Activated T-cell treated with anti-CD3 and anti-CD28 coated beads for 4 hours (primary cell): ENCODE results near the gene ERGIC1.

Experiments used
- DNase-seq: peaks from one replicate; pipeline ENCODE4 v3.0.0-alpha.2; 2020

The ERGIC1 gene

DNA sequence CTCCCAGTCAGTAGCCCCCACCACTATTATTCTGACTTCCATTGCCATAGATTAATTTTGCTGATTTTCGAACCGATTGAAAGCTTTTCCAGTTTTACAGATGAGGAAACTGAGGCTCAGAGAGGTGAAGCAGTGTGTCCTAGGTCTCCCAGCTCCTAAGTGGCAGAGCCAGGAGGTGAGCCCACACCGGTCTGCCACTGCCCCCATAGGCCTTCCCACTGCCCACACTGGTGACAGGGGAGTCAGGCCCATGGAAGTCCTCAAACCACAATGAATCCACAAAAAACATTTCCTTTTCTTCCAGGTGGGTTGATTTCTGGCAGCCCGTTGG is 70.2 kb downstream of the ERGIC1 start:
- DNase-seq = no peak

DNA sequence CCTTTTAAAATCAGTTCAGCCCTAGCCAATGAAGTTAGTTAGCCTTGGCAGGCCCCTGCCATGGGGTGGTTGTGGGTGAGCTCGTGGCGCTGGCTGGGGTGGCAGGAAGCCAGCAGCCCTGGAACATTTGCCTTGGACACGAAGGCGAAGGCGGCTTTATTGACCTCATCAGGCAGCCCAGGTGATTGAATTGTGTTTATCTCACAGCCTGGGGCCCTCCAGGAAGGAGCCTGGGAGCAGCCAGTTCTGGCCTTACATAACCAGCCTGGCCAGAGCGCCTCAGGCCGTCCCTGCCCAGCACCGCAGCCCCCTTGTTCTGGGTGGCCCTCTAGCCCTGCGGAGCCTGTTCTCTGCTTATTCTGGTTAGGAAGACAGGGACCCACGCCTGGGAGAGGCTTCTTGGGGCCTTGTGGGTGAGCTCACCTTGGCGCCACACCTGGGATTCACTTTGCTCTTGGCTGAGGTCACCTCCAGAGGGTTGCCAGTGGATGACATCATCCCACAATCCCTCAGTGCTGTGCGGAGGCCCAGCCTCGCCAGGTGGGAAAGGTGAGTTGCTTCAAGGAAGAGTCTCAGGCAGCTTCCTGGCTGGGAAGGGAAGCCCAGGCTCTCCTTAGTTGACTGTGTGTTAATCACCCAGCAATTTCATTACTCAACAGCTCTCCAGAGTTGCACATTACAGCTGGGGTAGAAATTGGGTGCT is 70.7 kb downstream of the ERGIC1 start:
- no peak for DNase-seq

DNA sequence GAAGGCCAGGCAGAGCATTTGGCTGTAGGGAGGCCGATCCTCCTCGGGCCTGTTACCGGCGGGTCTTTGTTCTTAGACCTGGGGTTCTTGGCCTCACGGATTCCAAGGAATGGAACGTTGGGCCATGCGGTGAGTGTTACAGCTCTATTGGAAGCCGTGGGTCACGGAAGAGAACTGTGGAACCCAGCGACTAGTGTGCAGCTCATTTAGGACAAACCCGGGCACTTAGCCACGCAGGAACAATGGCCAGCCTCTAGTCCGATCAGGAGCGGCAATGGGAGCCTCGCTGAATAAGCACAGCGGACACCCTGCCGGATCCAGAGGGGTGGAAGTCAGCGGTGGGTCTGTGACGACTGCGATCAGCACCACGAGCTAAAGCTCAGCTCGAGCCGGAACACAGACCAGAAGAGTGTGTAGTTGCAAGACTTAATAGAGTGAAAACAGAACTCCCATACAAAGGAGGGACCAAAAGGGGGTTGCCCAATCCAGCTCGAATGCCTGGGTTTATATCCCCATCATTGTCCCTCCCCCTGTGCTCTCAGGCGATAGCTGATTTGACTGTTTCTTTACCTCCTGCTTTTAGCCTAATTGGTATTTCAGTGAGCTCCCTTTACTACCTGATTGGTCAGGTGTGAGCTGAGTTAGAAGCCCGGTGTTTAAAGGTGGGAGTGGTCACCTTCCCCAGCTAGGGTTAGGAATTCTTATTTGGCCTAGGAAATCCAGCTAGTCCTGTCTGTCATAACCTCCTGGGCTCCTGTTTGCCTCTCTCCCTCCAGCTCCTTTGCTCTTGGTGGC is 71.5 kb downstream of the ERGIC1 start:
- DNase-seq = no peak

DNA sequence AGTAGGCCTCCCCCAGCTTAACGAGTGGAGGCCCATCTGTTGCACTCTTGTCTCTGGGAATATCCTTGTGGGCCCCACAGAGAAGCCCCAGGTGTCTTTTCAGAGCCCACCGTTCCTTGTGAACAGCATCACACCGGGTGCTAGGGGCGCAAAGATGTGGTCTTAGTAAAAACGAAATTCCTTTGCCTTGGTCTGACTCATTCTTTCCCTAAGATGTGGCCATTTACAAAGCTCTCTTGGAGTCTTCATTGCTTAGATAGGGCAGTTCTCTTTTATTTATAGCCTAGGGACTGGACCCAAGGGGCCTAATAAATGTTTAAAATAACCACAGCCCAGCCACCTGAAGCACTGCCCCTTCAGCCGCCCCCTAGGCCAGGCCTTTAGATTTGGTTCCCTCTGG is 72.4 kb downstream of the ERGIC1 start:
- DNase-seq = no peak

DNA sequence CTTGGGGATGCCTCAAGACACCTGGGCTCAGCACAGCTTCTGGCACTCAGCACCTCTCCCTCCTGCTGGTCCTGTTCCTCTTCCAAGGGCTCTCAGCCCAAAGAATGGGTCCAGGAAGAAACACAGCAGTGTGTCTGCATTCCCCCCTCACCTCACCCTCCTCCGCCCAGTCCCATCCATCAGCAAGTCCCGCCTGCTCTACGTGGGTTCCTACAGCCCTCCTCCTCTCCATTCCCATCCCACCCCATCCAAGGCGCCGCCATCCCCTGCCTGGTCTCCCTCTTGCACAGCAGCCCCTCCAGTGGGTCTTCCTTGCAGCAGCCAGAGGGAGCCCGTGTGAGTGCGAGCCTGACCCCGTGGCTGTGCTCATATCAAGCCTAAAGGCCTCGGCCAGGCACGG is 72.8 kb downstream of the ERGIC1 start:
- no peak for DNase-seq

DNA sequence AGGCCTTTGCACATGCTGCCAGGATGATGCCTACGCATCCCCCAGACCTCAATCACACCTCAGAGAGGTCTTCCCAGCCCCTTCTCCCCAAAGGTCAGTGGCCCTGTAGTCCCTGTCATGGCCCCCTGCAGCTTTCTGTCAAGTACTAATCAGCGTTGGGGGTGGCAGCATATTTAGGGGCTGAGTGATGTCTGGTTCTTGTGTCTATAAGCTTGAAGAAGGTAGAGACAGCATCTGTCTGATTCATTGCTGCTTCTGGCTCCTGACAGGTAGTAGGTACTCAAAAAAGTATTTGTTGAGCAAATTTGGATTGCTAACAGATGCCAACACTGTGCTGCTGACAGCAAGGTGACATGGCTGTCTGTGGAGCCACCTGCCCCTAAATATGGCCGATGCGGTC is 73.6 kb downstream of the ERGIC1 start:
- DNase-seq = no peak

DNA sequence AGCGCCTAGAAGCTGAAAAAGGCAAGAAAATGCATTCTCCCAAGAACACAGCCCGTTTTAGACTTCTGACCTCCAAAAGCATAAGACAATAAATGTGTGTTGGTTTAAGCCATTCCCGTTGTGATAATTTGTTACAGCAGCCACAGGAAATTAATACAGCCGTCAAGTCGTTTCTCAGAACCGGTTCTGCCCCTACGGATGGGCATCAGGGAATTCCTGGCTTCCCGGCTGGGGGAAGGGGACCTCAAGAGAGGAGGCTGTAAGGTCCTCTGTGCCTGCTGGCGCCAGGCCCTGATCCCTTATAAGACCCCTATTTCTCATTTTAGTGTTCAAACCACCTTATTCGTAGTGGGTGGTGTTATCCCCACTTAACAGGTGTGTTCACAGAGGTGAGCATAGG is 74.6 kb downstream of the ERGIC1 start:
- DNase-seq = no peak

DNA sequence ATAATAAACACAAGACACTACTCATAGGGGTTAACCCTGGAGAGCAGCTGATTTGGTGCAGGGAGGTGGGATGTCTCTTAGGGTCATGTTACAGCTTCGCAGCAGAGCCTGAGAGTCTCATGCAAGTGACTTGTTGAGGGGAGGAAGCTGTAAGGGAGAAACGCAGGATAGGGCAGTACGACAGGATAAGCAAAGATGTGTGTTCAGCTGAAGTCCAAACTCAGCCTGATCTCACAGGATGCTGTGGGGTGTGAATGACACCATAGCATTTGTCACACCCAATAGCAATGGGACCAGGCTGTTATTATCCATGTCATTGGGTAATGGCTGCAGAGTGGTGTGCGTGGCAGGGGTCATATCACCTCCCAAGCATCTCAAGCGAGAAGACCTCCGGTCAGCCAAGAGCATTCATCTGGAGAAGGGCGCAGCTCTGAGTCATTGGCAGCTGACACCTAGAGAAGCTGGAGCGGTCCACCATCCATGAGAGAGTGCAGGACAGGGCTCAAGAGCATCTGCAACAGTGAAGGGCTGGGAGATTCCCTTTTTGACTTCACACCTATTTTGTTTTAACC is 76.0 kb downstream of the ERGIC1 start:
- no peak for DNase-seq

DNA sequence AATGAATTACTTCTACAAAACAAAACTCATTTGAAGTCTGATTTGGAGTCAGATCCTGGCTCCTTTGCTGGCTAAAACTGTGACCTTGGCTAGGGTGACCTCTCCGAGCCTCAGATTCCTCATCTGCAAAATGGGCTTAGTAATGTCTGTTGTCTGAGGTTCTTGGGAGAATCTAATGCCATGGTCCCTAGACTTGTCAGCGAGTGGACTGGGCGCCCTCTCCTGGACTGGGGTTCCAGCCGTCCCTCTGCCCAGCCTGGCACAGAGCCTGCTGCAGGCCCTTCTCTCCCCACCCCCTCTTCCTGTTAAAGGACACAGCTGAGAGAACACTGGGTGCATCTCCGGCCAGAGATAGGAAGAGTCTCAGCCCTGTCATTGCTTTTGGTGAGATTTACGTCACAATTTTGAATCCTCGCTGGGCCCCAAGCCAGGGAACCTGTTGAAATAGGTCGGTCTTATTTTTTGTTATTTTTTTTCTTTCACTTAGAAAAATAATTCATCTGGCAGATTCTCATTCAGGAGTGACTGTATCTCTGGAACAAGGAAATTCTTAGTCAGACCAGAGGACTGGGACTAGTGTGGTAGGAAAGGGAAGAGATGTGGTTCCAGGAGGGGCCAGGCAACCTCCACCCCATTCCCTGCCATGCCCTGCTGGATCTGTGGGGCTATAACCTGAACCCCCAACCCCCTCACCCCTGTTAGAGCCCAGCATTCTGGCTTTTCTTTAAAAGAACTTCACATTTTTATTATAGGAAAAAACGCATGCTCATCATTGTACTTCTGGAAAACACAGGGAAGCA is 77.0 kb downstream of the ERGIC1 start:
- no peak for DNase-seq

DNA sequence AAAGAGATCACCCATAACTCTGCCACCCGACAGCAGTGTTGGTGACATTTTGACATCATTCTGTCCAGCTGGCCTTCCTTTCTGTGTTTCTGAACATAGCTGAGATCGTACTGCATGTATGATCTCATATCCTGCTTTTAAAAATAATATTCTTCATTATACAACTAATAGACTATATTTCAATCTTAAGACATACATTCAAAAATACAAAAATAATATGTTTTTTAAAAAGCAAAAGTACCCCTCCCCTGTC is 77.5 kb downstream of the ERGIC1 start:
- no peak for DNase-seq

DNA sequence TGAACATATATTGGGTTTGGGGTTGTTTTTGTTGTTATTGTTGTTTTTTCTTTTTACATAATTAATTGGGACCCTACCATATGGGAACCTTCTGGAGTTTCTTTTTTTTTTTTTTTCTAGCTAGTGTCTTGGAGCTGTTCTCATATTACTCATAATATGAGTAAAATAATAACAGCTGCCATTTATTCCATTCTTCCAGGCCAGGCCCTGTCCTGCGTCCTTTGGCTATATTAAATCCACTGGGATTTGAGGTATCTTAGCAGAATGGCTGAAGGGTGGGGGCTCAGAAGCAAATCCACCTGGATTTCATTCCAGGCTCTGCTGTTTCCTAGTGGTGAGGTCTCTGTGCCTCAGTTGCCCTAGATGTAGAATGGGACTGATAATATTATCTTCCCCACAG is 77.9 kb downstream of the ERGIC1 start:
- DNase-seq = no peak

DNA sequence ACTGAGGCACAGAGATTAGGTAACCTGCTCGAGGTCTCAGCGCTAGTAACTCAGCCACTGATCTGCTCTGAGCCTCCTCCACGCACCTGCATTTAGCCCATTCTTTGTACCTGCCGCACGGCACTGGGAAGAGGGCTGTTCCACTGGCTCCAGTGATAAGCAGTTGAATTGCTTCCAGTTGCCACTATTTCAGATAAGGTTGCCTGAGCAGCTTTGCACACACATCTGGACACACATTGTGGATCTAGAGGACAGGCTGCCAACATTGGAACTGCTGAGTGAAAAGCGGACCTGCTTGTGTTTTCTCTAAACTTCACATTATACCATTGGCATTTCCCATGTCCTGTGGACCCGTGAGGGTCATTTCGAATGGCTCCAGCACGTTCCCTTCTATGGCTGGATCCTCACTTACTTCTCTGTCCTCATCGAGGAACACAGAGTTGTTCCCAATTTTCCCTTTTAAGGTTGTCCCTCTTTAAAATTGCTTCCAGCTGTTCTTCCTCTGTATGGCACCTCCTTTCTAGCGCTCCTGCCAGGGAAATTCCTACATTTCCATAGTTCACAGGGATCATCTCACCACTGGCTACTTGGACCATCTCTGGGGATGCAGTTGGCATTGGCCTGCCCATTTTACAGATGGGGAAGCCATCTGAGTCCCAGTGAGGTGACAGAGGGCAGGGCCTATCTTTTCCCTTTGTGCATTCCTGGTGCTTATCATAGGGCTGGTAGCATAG is 79.2 kb downstream of the ERGIC1 start:
- DNase-seq = no peak

DNA sequence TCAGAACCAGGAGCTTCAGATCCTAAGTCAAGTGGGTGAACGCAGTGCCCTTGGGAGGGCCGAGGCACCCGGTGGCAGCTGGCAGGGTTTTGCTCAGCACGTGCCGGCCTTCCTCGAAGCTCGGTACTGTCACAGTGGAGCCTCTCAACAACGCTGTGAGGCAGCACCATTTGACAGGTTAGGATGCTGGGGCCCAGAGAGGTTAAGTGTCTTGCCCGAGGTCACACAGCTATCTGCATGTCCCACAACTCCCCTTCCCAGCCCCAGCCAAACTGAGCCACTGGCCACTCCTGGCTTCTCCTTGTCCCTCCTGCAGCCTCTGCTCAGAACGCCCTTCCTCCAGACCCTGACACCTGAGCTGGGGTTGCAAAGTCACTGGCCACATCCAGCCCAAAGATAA is 81.5 kb downstream of the ERGIC1 start:
- DNase-seq = no peak

DNA sequence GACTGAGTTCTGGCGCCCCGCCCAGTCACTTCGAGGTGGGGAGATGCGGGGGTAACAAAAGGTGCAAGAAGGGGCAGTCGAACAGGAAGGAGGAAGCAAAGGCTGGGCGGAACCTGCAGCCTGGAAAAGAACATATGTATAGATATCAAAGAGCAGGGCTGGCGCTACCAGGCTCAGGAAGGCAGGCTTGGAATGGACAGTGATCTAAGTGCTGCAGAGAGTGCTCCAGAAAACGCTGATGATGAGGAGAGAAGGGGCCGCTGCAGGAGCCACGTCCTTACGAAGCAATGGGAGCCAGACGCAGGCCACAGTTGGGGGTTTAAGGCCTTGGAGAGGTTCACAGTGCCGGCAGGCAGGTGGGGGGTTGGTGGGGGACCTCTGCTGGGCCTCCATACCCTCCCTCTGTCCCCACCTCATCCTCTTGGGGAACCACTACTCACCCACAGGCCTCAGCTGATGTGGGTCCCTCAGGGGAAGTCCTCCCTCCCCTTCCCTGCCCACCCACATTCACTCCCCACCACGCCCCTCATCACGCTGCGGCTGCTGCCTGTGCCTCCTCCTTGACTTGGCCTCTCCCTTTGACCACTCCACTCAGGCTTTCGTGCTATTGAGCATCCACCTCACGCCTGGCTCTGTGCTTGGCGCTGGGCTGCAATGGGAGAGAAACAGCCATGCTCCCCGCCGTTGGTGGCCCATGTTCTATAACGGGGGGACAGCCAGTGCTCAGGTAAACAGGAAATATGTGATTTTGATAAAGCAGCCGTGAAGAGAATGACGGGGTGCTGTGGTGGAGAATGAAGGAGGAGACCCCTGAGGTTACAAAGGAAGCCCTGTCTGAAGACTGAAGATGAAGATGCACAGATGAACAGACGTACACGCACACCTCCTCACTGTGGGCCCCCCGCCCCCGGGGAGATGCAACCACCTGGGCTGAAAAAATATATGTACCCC is 84.6 kb downstream of the ERGIC1 start:
- DNase-seq = no peak

DNA sequence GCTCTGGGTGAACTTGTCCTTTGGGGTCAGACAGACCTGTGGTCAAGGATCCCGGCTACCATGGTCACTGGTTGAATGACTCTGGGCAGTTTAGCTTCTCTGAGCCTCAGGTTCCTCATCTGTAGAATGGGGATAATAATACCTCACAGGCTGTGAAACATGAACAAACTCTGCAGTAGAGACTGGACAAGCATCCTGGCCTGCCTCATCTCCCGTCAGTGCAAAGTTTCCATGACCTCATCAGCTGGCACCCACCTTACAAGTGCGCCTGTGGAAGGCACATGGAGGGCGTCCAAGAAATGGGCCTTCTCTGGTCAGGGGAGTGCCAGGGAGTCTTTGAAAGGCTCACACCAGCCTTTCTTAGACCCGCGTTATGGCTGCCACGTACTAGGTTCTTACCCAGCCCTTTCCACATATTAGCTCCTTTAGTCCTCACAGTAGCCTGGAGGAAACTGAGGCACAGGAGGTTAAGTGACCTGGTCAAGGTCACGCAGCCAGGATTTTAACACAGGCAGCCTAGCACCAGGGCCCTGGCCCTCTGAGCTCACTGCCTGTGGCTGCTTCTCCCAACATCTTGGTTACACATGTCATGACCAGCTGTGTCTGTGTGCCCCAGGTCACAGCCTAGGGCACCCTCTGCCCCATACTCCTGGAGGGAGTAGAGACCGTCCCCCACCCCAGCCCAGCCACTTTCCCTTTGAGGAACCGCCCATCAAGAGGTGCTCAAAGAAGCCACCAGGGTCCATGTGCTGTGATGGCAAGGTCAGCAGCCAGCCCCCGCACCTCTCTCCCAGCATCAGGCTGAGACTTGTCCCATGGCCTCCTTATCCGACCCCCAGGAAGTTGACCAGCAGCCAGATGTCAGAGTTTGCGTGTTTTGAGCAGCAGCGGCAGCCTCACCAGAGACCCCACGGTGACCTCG is 85.7 kb downstream of the ERGIC1 start:
- no peak for DNase-seq

DNA sequence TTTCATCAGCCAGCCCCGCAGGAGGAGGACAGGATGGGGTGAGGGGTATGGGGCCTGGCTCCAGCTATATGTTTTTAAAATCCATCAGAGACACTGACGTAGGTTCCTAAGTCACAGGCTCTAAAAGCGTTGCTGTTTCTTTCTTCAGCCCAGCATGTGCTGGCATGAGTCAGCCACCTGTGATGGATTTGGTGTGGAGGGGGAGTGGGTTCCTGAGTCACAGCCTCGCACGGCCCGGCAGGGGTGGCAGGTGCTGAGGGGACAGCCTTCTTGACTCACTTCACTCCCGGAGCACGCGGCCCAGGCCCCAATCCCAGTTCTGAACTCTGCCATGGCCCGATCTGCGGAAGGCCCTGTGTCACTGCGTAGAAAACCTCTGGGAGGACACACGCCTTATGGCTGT is 86.4 kb downstream of the ERGIC1 start:
- no peak for DNase-seq

DNA sequence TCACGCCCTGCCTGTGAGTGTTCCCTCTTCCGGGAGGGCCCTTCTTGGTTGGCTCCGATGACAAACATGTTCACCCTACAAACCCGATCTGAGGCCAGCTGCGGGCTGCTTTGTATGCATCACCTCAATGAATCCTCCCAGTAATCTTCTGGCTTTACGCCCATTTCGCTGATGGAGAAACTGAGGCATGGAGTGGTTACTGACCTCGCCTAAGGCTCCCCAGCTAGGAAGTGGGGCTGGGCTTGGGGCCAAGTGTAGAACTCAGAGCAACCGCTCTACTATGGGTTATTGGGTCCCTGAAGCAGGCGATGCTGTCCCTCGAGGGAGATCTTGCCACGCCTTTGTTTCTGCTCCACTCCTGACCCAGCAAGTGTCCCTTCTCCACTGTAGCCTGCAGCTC is 86.9 kb downstream of the ERGIC1 start:
- DNase-seq = no peak

DNA sequence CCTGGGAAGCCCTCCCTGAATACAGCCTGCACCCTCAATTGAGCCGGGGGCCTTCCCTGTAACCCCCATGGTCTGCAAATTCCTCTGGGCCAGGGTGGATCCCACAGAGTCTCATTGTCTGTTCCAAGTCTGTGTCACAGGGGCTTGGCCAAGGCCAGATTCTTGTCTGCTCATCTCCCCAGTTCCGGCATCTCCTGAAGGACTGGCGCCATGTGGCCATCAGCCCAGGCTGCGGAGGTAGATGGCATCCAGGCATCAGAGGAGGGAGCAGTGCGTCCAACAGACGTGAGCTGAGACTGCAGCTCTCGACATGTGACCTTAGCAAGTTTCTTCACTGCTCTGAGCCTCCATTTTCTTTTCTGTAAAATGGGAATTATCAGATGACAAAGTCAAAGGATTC is 87.9 kb downstream of the ERGIC1 start:
- no peak for DNase-seq

DNA sequence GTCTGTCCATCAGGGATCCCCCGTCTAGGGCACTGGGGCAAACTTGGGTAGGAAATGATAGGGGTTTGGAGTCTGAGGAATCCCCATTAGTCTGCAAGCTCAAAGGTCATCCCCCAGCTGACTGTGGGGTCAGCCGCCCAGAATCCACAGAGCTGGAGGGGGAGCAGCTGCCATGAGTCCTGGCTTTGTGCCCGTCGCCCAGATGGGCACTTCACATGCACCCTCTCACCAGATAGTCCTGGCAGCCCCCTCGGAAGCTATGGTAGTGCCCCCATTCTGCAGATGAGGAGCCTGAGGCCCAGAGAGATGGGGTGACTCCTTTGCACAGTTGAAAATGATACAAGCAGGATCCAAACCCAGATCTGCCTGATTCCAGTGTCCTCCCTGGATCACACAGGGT is 89.5 kb downstream of the ERGIC1 start:
- no peak for DNase-seq

DNA sequence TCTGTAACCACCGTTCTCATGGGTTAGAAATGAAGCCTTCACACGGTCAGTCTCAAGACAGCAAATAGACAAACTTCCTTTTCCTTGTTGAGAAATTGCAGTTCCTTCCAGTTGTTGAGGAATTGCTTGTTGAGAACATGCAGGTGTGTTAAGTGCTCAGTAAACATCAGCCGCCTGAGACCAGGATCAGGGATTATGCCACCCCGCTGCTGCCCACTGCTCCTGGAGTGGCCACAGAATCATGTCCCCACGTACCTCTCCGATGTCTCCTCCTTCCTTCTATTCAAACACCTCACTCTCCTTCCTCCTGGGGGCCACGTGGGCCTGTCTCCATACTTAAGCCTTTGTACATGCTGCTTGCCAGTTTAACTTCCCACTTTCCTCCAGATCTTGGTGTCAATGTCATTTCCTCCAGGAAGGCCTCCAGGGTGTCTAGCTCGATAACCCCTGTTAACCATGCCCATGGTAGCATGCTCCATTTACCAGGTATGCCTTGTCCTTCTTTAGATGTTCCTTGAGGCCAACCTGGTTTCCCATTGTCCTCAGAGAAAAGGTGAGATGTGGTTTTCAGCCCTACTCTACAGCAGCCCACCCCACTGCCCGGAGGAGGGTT is 91.4 kb downstream of the ERGIC1 start:
- DNase-seq = no peak
